HEK293 (cell line): ENCODE results near the gene CCDC28B.

Experiments
- CTCF ChIA-PET: fragments of 350-600 bp; formaldehyde crosslinking; extraction: SDS; loops from one replicate; lab custom pipeline; 2021; ENCODE audit warnings: antibody characterized with exemption; lab: Yijun Ruan, JAX
- POLR2A ChIA-PET: fragments of 300-600 bp; formaldehyde crosslinking; extraction: SDS; loops from one replicate; lab custom pipeline; 2020; ENCODE audit warnings: antibody characterized with exemption, inconsistent platforms; lab: Yijun Ruan, JAX
- H3K27ac ChIP-seq: fragments of 200-500 bp; sonication (Bioruptor generic); 2 replicates; pipeline ENCODE4 v1.5.1; 2014; ENCODE audit warnings: low read depth, low read length, control low read depth, inconsistent platforms; ENCODE audit errors: extremely low read depth
- H3K36me3 ChIP-seq, 2 experiments: fragments of 200-500 bp in 1 of 2; sonication (Bioruptor generic) in 1 of 2; 1 replicate in 1 of 2; 2 replicates in 1 of 2; pipeline ENCODE4 v1.5.1; 2014 to 2017; ENCODE audit warnings: inconsistent platforms in 2 of 2, low read length in 2 of 2; ENCODE audit not compliant: control insufficient read depth in 2 of 2, insufficient read depth in 1 of 2
- H3K4me1 ChIP-seq: fragments of 200-500 bp; sonication (Bioruptor generic); 2 replicates; pipeline ENCODE4 v1.5.1; 2014; ENCODE audit warnings: mild to moderate bottlenecking, low read length, inconsistent platforms; ENCODE audit not compliant: control insufficient read depth, insufficient read depth
- H3K4me3 ChIP-seq: 2 replicates; pipeline ENCODE4 v1.5.1; 2011; ENCODE audit warnings: low read depth, mild to moderate bottlenecking, control low read depth, low read length, moderate library complexity
- H3K9me3 ChIP-seq: fragments of 200-500 bp; sonication (Bioruptor generic); 2 replicates; pipeline ENCODE4 v1.5.1; 2014; ENCODE audit warnings: low read depth, low read length, inconsistent platforms; ENCODE audit not compliant: control insufficient read depth, insufficient read depth
- AEBP2 ChIP-seq: fragments of 450-650 bp; formaldehyde crosslinking; IDR thresholded peaks from 2 replicates; pipeline ENCODE4 v1.5.1; 2016; ENCODE audit warnings: missing biosample characterization, missing genetic modification characterization, borderline replicate concordance
- FEZF1 ChIP-seq: fragments of 450-650 bp; formaldehyde crosslinking; IDR thresholded peaks from 2 replicates; pipeline ENCODE4 v1.5.1; 2016; ENCODE audit warnings: missing biosample characterization, missing genetic modification characterization
- GLI2 ChIP-seq: fragments of 450-650 bp; formaldehyde crosslinking; IDR thresholded peaks from 2 replicates; pipeline ENCODE4; 2017; ENCODE audit warnings: missing biosample characterization, missing genetic modification characterization, low read depth, borderline replicate concordance
- IKZF3 ChIP-seq: fragments of 450-650 bp; IDR thresholded peaks from 2 replicates; pipeline ENCODE4 v1.5.0; 2018; ENCODE audit warnings: missing biosample characterization, mild to moderate bottlenecking, missing genetic modification characterization, moderate library complexity
- KLF10 ChIP-seq: fragments of 450-650 bp; IDR thresholded peaks from 2 replicates; pipeline ENCODE4 v1.5.1; 2018; ENCODE audit warnings: missing biosample characterization, mild to moderate bottlenecking, missing genetic modification characterization
- MZF1 ChIP-seq: fragments of 450-650 bp; formaldehyde crosslinking; IDR thresholded peaks from 2 replicates; pipeline ENCODE4 v1.5.1; 2017; ENCODE audit warnings: missing biosample characterization, missing genetic modification characterization, borderline replicate concordance
- PRDM4 ChIP-seq: fragments of 450-650 bp; formaldehyde crosslinking; IDR thresholded peaks from 2 replicates; pipeline ENCODE4 v1.5.1; 2017; ENCODE audit warnings: missing biosample characterization, missing genetic modification characterization
- SALL2 ChIP-seq: fragments of 450-650 bp; formaldehyde crosslinking; IDR thresholded peaks from 2 replicates; pipeline ENCODE4 v1.5.0; 2017; ENCODE audit warnings: missing biosample characterization, mild to moderate bottlenecking, missing genetic modification characterization, borderline replicate concordance
- SP2 ChIP-seq: fragments of 450-650 bp; formaldehyde crosslinking; IDR thresholded peaks from 2 replicates; pipeline ENCODE4 v1.5.1; 2016; ENCODE audit warnings: missing biosample characterization, missing genetic modification characterization
- SP3 ChIP-seq: fragments of 450-650 bp; formaldehyde crosslinking; IDR thresholded peaks from 2 replicates; pipeline ENCODE4 v1.5.1; 2016; ENCODE audit warnings: missing biosample characterization, missing genetic modification characterization
- ZBTB1 ChIP-seq: fragments of 450-650 bp; formaldehyde crosslinking; IDR thresholded peaks from 2 replicates; pipeline ENCODE4 v1.5.1; 2016; ENCODE audit warnings: missing biosample characterization, missing genetic modification characterization
- ZBTB20 ChIP-seq: fragments of 450-650 bp; formaldehyde crosslinking; IDR thresholded peaks from 2 replicates; pipeline ENCODE4 v1.5.1; 2016; ENCODE audit warnings: missing biosample characterization, missing genetic modification characterization
- ZBTB7A ChIP-seq: fragments of 450-650 bp; formaldehyde crosslinking; IDR thresholded peaks from 2 replicates; pipeline ENCODE4 v1.5.1; 2016; ENCODE audit warnings: low read depth, missing biosample characterization, missing genetic modification characterization
- ZFP3 ChIP-seq: fragments of 450-650 bp; formaldehyde crosslinking; IDR thresholded peaks from 2 replicates; pipeline ENCODE4 v1.5.1; 2016; ENCODE audit warnings: low read depth, missing biosample characterization, missing genetic modification characterization
- ZFP37 ChIP-seq: fragments of 450-650 bp; formaldehyde crosslinking; IDR thresholded peaks from 2 replicates; pipeline ENCODE4 v1.5.1; 2016; ENCODE audit warnings: missing biosample characterization, missing genetic modification characterization
- ZNF112 ChIP-seq: fragments of 450-650 bp; formaldehyde crosslinking; IDR thresholded peaks from 2 replicates; pipeline ENCODE4 v1.5.0; 2017; ENCODE audit warnings: missing biosample characterization, missing genetic modification characterization
- ZNF184 ChIP-seq: fragments of 450-650 bp; IDR thresholded peaks from 2 replicates; pipeline ENCODE4 v1.5.1; 2018; ENCODE audit warnings: missing biosample characterization, mild to moderate bottlenecking, missing genetic modification characterization
- ZNF214 ChIP-seq: fragments of 450-650 bp; formaldehyde crosslinking; IDR thresholded peaks from 2 replicates; pipeline ENCODE4 v1.5.1; 2017; ENCODE audit warnings: missing biosample characterization, mild to moderate bottlenecking, missing genetic modification characterization, borderline replicate concordance
- ZNF221 ChIP-seq: fragments of 450-650 bp; formaldehyde crosslinking; IDR thresholded peaks from 2 replicates; pipeline ENCODE4 v1.5.1; 2017; ENCODE audit warnings: missing biosample characterization, missing genetic modification characterization, borderline replicate concordance
- ZNF280C ChIP-seq: fragments of 450-650 bp; formaldehyde crosslinking; IDR thresholded peaks from 2 replicates; pipeline ENCODE4 v1.5.1; 2016; ENCODE audit warnings: missing biosample characterization, missing genetic modification characterization
- ZNF473 ChIP-seq: fragments of 450-650 bp; formaldehyde crosslinking; IDR thresholded peaks from 2 replicates; pipeline ENCODE4 v1.5.1; 2017; ENCODE audit warnings: missing biosample characterization, missing genetic modification characterization
- ZNF645 ChIP-seq: fragments of 450-650 bp; formaldehyde crosslinking; IDR thresholded peaks from 2 replicates; pipeline ENCODE4; 2016; ENCODE audit warnings: missing biosample characterization, missing genetic modification characterization
- ZNF677 ChIP-seq: fragments of 450-650 bp; IDR thresholded peaks from 2 replicates; pipeline ENCODE4 v1.5.0; 2018; ENCODE audit warnings: missing biosample characterization, mild to moderate bottlenecking, missing genetic modification characterization, moderate library complexity
- ZNF704 ChIP-seq: fragments of 450-650 bp; formaldehyde crosslinking; IDR thresholded peaks from 2 replicates; pipeline ENCODE4 v1.5.1; 2016; ENCODE audit warnings: missing biosample characterization, missing genetic modification characterization
- ZSCAN16 ChIP-seq: fragments of 450-650 bp; formaldehyde crosslinking; IDR thresholded peaks from 2 replicates; pipeline ENCODE4 v1.5.1; 2016; ENCODE audit warnings: missing biosample characterization, missing genetic modification characterization
- TF ChIP-seq, protein P1 (sequence below): fragments of 450-650 bp; formaldehyde crosslinking; IDR thresholded peaks from 2 replicates; pipeline ENCODE4 v1.5.1; 2017; ENCODE audit warnings: missing biosample characterization, missing genetic modification characterization

Gene CCDC28B

GRCh38 chr1:32159189-32159588, 41.2 kb upstream of the CCDC28B start:
- ChIA-PET POLR2A (interaction anchor here (1.3 kb wide), 1 partner anchor 51 kb away, joined by 3 read pairs; the partner anchor contains the start of gene KPNA6), CTCF (no interaction called here)
- peaks cover 59 to 95% of the 10 kb centered on the region in 2 experiments for H3K36me3 ChIP-seq

GRCh38 chr1:32163405-32163804, 37.0 kb upstream of the CCDC28B start:
- H3K36me3 ChIP-seq: peaks cover 53 to 91% of the 10 kb centered on the region in 2 experiments
- CTCF ChIA-PET: no interaction called here
- POLR2A ChIA-PET: no interaction called here
- H3K4me1 ChIP-seq: no peaks in the 10 kb centered on the region
- no peak overlapping the region for H3K4me3 ChIP-seq
- no peak overlapping the region for H3K27ac ChIP-seq
- no peaks in the 10 kb centered on the region for H3K9me3 ChIP-seq
- TF ChIP-seq ZNF112 (tag by site-specific recombination) (no peak), SP2 (tag by site-specific recombination) (no peak), GLI2 (no peak), ZNF214 (tag by site-specific recombination) (no peak), SALL2 (tag by site-specific recombination) (no peak), ZNF645 (tag by site-specific recombination) (no peak)
- TF ChIP-seq, protein P1, sequence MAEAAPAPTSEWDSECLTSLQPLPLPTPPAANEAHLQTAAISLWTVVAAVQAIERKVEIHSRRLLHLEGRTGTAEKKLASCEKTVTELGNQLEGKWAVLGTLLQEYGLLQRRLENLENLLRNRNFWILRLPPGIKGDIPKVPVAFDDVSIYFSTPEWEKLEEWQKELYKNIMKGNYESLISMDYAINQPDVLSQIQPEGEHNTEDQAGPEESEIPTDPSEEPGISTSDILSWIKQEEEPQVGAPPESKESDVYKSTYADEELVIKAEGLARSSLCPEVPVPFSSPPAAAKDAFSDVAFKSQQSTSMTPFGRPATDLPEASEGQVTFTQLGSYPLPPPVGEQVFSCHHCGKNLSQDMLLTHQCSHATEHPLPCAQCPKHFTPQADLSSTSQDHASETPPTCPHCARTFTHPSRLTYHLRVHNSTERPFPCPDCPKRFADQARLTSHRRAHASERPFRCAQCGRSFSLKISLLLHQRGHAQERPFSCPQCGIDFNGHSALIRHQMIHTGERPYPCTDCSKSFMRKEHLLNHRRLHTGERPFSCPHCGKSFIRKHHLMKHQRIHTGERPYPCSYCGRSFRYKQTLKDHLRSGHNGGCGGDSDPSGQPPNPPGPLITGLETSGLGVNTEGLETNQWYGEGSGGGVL (tag by site-specific recombination): no peak

More at GRCh38 chr1:32159189-32159588, 41.2 kb upstream of the CCDC28B start:
- H3K4me1 ChIP-seq: no peaks in the 10 kb centered on the region
- TF ChIP-seq ZNF221 (tag by site-specific recombination) (no peak), PRDM4 (tag by site-specific recombination) (no peak), ZNF704 (no peak), ZBTB7A (tag by site-specific recombination) (no peak), ZNF677 (tag by site-specific recombination) (no peak), ZNF473 (tag by site-specific recombination) (no peak), ZNF184 (no peak), SP3 (tag by site-specific recombination) (no peak), ZBTB20 (tag by site-specific recombination) (no peak), ZNF280C (tag by site-specific recombination) (no peak), IKZF3 (tag by site-specific recombination) (no peak), KLF10 (tag by site-specific recombination) (no peak), AEBP2 (tag by site-specific recombination) (no peak), ZSCAN16 (tag by site-specific recombination) (no peak), MZF1 (tag by site-specific recombination) (no peak), ZFP37 (tag by site-specific recombination) (no peak), FEZF1 (no peak), ZBTB1 (tag by site-specific recombination) (no peak), ZFP3 (tag by site-specific recombination) (no peak)
- H3K27ac ChIP-seq: no peak overlapping the region
- no peaks in the 10 kb centered on the region for H3K9me3 ChIP-seq
- H3K4me3 ChIP-seq: no peak overlapping the region
